HCT116 (cell line): ENCODE results near the gene NFIL3.

Experiments
- EZH2 ChIP-seq: fragments of 200-600 bp; sonication (generic); IDR thresholded peaks from 2 replicates; pipeline ENCODE4 v1.6.1; 2017; ENCODE audit warnings: antibody characterized with exemption, mixed run types
- POLR2A ChIP-seq: IDR thresholded peaks from 2 replicates; pipeline ENCODE4 v1.7.0; 2011; ENCODE audit warnings: borderline replicate concordance; ENCODE audit not compliant: insufficient read depth, insufficient read length; ENCODE audit errors: extremely low read depth
- POLR2AphosphoS5 ChIP-seq: IDR thresholded peaks from 2 replicates; pipeline ENCODE4 v1.6.1; 2011; ENCODE audit warnings: mild to moderate bottlenecking, low read depth, low read length, moderate library complexity
- RAD21 ChIP-seq: IDR thresholded peaks from 2 replicates; pipeline ENCODE4 v1.6.1; 2012; ENCODE audit warnings: low read depth, mild to moderate bottlenecking
- TF ChIP-seq, protein P1 (sequence below), 3 experiments: fragments of 200-600 bp in 1 of 3; sonication (generic) in 1 of 3; IDR thresholded peaks in 2 of 3; conservative IDR thresholded peaks in 1 of 3; 2 replicates each; pipeline ENCODE4 v1.5.1; 2012 to 2017; ENCODE audit warnings: low read depth in 2 of 3, low read length in 2 of 3, antibody characterized with exemption in 1 of 3, borderline replicate concordance in 1 of 3, control low read depth in 1 of 3, mild to moderate bottlenecking in 1 of 3, mixed read lengths in 1 of 3, mixed run types in 1 of 3, moderate library complexity in 1 of 3; ENCODE audit not compliant: insufficient read depth in 1 of 3

DNA sequence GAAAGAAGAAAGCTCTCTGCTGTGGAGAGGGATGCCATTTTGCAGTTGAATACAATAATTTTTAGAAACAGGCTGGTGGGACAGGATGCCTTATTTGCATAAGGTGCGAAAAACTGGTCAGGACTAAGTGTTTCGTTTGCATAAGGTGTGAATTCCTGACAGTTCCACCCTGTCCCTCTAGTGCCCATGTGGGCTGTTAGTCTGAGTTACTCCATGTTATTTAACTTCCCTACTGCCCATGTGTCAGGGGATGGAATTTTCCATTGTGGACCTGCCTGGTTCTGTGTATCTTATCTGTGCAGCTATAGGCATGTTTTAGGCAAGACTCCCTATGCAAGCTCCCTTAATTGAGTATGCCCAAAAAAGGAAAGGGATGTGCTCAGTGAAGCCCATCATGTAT lies 35.3 kb upstream of the NFIL3 start:
- TF ChIP-seq, protein P1, sequence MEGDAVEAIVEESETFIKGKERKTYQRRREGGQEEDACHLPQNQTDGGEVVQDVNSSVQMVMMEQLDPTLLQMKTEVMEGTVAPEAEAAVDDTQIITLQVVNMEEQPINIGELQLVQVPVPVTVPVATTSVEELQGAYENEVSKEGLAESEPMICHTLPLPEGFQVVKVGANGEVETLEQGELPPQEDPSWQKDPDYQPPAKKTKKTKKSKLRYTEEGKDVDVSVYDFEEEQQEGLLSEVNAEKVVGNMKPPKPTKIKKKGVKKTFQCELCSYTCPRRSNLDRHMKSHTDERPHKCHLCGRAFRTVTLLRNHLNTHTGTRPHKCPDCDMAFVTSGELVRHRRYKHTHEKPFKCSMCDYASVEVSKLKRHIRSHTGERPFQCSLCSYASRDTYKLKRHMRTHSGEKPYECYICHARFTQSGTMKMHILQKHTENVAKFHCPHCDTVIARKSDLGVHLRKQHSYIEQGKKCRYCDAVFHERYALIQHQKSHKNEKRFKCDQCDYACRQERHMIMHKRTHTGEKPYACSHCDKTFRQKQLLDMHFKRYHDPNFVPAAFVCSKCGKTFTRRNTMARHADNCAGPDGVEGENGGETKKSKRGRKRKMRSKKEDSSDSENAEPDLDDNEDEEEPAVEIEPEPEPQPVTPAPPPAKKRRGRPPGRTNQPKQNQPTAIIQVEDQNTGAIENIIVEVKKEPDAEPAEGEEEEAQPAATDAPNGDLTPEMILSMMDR (IDR thresholded peaks at IDR 0.05 in 2 of 3, conservative IDR thresholded peaks at IDR 0.05 in 1 of 3; ENCODE audit: borderline replicate concordance in 1 of 3, insufficient read depth in 1 of 3, low read depth in 2 of 3, low read length in 2 of 3), result no peak
- no peak for TF ChIP-seq POLR2AphosphoS5
- no peak for TF ChIP-seq EZH2
- no peak for TF ChIP-seq POLR2A
- TF ChIP-seq RAD21, result no peak
